ENCODE data around the gene LYRM4. TPM values are rescaled to one million over a fixed set of nuclear protein-coding genes. Genes with fewer than 3 reads are reported as not detected.
A peak's percentile ranks its signal among the peaks of the same experiment; 100 is the strongest.

The LYRM4 gene
- 20.4 and 23.3 TPM in 2 replicates for total RNA-seq

GRCh38 chr6:5260661-5261544 is at the start of gene LYRM4, which contains the start of gene FARS2:
Gene LYRM4, minus strand, starts transcription at chr6:5260950. Its CDS starts 217 bp downstream, at chr6:5260733.
Gene FARS2, plus strand, starts transcription at chr6:5261513.
- peak; percentile 43 for DNase-seq (ENCODE audit: low read depth, low spot score)

DNA sequence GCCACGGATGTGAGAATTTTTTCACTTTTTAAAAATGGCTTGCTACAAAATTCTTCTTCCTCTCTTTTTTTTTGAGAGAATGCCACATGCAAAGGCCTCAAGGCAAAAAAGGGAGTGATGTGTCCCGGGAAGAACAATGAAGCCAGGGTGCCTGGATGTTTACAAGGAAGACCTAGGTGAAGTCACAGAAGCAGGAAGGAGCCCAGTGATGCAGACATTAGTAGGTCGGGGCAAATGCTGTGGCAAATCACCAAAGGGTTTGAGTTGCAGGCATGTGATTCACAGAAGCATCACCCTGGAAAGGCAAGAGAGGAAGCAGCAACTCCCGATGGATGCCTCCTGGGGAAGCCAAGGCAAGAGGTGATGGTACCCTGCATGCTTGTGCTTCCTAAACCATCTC is 47.3 kb upstream of the LYRM4 start:
- DNase-seq (ENCODE audit: low read depth, low spot score): no peak

DNA sequence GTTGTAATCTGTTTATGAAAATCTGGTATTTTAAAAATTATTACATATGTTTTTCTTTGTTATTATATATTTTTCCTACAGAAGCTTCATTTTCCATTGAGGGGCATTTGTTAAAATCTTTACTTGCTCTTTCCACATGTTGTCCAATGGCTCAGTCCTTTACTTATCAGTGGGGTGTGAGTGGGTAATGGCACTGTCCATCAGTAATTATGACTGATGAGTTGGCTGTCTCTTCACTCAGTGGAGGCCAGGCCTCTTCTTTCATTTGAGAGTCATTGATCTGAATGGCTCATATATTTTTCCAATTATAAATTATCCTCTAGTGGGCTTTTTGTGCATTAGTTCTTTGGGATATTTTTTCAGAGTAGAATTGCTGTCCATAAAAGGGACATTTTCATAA is 46.3 kb upstream of the LYRM4 start:
- DNase-seq (ENCODE audit: low read depth, low spot score): no peak

GRCh38 chr6:5305968-5306626 is 45.3 kb upstream of the LYRM4 start:
- no peak for DNase-seq (ENCODE audit: low read depth, low spot score)

DNA sequence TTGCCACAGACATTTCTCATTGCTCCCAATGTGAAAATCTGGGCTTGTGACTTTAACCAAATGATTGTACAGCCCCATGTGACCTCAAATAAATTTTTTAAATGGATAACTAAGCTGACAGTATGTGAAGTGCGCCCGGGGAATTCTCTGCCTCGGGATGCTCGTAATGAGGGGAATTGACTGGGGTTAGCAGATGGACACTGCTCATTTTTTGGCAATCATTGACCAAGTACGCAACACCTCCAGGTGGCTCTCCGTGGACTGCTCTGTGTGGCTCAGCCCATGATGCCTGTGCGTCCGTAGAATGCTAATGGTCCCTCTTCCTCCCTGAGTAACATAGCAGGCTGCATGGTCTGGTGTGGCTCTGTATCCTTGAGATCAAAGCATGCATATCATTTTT is 42.9 kb upstream of the LYRM4 start:
- DNase-seq (ENCODE audit: low read depth, low spot score): no peak

DNA sequence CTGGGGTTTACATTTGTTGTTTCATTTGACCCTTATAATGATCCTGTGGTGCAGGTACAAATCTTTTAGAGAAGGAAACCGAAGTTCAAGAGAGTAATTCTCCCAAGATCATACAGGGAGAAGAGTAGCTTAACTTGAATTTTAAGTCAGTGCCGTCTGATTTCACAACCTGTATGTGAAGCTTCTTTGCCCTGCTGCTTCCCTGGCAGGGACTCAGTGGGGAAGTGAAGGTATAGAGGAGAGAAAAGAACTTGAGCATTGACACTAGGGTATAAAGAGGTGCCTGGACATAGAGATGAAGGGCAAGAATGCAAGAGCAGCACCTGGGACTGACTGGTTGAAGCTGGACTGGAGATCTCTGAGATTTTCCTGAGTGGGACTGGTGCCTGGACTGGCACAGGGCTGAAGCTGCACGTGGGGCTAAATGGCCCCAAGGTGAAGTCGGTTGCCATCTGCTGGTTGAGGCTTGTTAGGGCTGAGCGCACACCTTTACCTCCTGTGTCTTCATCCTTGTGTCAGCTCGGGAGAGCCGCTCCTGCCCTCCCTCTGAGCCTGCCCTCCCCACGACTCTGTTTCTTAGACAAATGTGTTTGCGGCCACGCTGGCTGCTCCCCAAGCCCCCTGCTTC is 42.4 kb upstream of the LYRM4 start:
- no peak for DNase-seq (ENCODE audit: low read depth, low spot score)

DNA sequence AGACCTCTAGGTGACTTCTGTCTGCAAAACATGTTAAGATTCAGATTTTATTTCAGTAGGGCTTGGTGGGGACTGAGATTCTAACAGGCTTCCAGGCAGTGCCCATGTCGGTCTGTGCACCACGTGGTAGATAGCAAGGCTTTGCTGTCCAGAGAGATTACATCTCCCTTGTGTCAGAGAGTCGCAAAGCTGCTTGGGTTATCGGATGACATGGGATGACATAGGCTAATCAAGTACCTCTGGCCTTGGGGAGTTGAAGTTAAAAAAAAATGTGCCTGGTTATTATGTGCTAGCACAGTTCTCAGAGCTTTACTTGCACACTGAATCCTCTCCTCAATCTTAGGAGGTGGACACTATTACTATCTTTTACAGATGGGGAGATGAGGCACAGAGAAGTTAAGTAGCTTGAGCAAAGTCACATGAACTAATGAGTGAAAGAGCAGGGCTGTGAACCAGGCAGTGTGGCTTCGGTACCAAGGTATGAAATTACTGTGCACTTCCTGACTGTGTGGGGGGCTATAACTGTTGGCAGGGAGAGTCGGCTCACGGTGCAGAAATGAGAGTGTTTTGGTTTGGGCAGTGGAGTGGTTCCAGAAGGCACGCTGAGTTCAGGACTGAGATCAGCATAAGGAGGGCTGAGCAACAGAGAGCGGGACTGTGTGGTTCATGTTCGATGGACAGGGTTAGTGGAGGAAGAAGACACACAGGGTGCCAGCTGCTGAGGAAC is 41.6 kb upstream of the LYRM4 start:
- no peak for DNase-seq (ENCODE audit: low read depth, low spot score)

DNA sequence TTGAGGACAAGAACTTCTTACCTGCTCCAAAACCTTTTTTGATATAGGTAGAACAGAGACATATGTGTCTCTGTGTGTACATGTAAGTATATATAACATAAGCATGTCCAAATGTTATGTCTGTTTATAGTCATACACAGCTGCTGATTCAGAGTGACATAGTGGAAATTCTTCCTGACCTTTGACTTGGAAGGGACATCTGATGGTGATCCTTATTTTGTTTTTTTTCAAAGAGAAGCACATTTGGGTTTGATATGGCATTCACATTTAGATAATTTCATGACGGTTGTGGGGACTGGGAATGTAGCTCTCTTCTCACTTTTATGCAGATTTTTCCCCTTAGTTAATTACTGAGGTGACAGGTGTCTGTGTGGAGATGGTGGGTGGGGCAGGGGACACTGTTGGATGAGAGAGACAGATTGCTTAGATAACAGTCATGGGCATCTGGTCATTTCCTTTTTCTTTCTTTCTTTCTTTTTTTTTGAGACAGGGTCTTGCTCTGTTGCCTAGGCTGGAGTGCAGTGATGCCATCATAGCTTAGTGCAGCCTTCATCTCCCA is 39.5 kb upstream of the LYRM4 start:
- DNase-seq (ENCODE audit: low read depth, low spot score): no peak

DNA sequence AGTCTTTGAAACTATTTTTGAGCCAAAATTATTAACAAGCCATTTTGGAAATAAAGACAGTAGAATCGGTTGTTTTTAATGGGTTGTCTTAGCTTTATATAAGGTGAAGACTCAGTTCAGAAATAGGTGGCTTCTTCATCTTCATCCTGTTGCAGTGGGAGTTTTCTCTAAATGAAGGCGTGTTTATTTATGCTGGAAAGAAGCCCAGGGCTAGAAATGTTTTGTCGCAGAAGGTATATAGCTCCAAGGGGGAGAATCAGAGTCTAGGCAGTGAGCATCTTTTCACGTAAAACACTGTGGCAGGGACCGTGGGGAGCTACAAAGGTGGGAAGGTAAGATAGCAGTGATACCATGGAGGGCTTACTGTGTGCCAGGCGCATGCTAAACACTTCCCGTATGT is 34.9 kb upstream of the LYRM4 start:
- no peak for DNase-seq (ENCODE audit: low read depth, low spot score)

GRCh38 chr6:5294392-5295211 is 33.9 kb upstream of the LYRM4 start:
- no peak for DNase-seq (ENCODE audit: low read depth, low spot score)

GRCh38 chr6:5293692-5294091 is 32.9 kb upstream of the LYRM4 start:
- no peak for DNase-seq (ENCODE audit: low read depth, low spot score)

GRCh38 chr6:5292154-5292553 is 31.4 kb upstream of the LYRM4 start:
- no peak for DNase-seq (ENCODE audit: low read depth, low spot score)

- no peak for DNase-seq (ENCODE audit: low read depth, low spot score)
Observed at GRCh38 chr6:5290500-5290899, 29.8 kb upstream of the LYRM4 start.

DNA sequence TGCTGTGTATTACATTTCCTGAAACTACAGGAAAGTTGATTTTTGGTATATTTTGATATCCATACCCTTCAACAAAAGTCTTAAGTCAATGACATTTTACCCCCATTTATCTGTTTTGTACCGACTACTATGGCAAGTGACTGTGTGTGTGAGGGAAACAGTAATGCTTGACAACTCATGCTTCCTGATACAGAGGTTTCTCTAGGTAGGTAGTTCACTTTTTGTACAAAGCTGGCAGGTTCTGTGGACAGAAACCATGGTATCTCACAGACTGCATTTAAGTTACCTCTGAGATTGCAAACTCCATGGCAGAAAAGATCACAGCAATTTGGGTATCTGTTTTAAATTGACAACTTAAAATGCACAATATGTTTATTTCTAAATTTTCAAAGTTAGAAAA is 29.3 kb upstream of the LYRM4 start:
- no peak for DNase-seq (ENCODE audit: low read depth, low spot score)

DNA sequence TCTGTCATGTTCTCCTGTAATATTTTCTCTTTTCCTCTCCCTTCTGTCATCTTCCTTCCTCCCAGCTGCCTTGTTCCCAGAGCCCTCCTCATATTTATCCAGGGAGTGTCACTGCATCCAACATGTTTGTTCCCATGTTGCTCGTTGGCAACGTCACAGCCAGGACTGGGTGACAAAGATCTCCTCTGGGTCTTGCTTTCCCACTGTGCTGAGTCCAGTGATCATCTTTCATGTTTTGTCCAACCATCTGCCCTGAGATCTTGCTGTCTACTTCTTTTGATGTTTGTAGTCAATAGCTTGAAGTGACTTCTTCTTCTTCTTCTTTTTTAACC is 27.2 kb upstream of the LYRM4 start:
- DNase-seq (ENCODE audit: low read depth, low spot score): no peak

GRCh38 chr6:5287205-5287965 is 26.6 kb upstream of the LYRM4 start:
- no peak for DNase-seq (ENCODE audit: low read depth, low spot score)

GRCh38 chr6:5286780-5287179 is 26.0 kb upstream of the LYRM4 start:
- DNase-seq (ENCODE audit: low read depth, low spot score): no peak

DNA sequence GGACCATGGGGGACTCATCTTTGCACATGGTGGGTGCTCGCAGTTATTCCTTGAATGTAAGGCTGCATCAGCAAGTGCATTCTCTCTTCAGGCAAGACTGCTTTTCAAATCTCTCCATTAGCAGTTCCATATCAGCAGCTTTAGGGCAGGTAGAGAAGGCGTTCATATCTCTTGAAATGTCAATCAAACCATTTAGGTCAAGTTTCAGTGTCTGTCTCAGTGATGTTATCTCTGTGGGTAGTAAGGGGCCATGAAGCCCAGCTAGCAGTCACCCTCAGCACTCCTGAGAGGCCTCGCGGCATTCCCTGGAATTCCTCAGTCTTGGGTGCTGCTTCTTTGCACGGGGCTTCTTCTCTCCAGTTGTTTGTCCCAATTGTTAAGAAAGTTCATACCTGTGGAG is 24.8 kb upstream of the LYRM4 start:
- no peak for DNase-seq (ENCODE audit: low read depth, low spot score)

GRCh38 chr6:5285081-5285480 is 24.3 kb upstream of the LYRM4 start:
- no peak for DNase-seq (ENCODE audit: low read depth, low spot score)

DNA sequence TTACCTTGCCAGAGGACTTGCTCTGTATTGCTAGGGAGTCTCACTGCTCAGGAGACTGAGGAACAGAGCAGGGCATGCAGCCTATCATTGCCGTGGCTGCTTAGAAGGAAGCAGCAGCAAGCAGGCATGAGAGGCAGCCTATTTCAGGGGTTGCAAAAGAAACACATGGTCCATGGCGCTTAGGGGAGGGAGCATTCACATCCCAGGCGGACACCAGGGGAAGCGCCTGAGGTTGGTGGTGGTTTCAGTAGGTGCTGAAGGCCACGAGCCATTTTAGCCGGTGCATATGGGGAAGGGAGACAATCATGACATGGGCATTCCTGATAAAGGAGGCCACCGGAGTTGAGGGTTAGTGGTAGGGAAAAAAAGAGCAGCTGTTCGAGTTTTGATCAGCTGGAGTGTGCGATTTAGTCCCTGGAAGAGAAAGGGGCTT is 21.5 kb upstream of the LYRM4 start:
- DNase-seq (ENCODE audit: low read depth, low spot score): no peak

All from pulmonary artery endothelial cell (primary cell).